HG02885 (cell line): ENCODE data around the gene NPM1.

Experiments
- ATAC-seq: cut with Tn5 transposase; IDR thresholded peaks from one replicate; pipeline ENCODE4 v1.9.1; 2021; ENCODE audit warnings: mild to moderate bottlenecking; ENCODE audit not compliant: unreplicated experiment, poor library complexity

NPM1 gene

GRCh38 chr5:171425596-171426244, 38.1 kb downstream of the NPM1 start:
- ATAC-seq = no peak

- no peak for ATAC-seq
Measured at GRCh38 chr5:171426266-171426665, 38.6 kb downstream of the NPM1 start.

- ATAC-seq = no peak
Measured at GRCh38 chr5:171426680-171427079, 39.0 kb downstream of the NPM1 start.

GRCh38 chr5:171427318-171428167, 39.9 kb downstream of the NPM1 start:
- no peak for ATAC-seq

- ATAC-seq = no peak
Measured at GRCh38 chr5:171428168-171428696, 40.6 kb downstream of the NPM1 start.

GRCh38 chr5:171428809-171429542, 41.3 kb downstream of the NPM1 start:
- ATAC-seq = no peak

- ATAC-seq = no peak
Measured at GRCh38 chr5:171429543-171429910, 41.9 kb downstream of the NPM1 start.

- ATAC-seq = no peak
Measured at GRCh38 chr5:171431251-171431777, 43.7 kb downstream of the NPM1 start.

- no peak for ATAC-seq
Measured at GRCh38 chr5:171432076-171432475, 44.4 kb downstream of the NPM1 start.

GRCh38 chr5:171432583-171433351, 45.1 kb downstream of the NPM1 start:
- no peak for ATAC-seq

GRCh38 chr5:171433352-171433698, 45.7 kb downstream of the NPM1 start:
- ATAC-seq = no peak

- no peak for ATAC-seq
Measured at GRCh38 chr5:171433982-171434676, 46.5 kb downstream of the NPM1 start.

GRCh38 chr5:171434874-171435273, 47.2 kb downstream of the NPM1 start:
- no peak for ATAC-seq

- no peak for ATAC-seq
Measured at GRCh38 chr5:171435908-171436307, 48.3 kb downstream of the NPM1 start.

GRCh38 chr5:171436804-171437285, 49.2 kb downstream of the NPM1 start:
- ATAC-seq = no peak

GRCh38 chr5:171437286-171437821, 49.7 kb downstream of the NPM1 start:
- no peak for ATAC-seq

- ATAC-seq = no peak
Measured at GRCh38 chr5:171438738-171439137, 51.1 kb downstream of the NPM1 start.

GRCh38 chr5:171441246-171441791, 53.7 kb downstream of the NPM1 start:
- no peak for ATAC-seq
